ENCODE results near the gene TRPM2. TPM values are rescaled to one million over a fixed set of nuclear protein-coding genes. Genes with fewer than 3 reads are reported as not detected.

The TRPM2 gene
- total RNA-seq, 1 donor from 2014 or later = not detected

DNA sequence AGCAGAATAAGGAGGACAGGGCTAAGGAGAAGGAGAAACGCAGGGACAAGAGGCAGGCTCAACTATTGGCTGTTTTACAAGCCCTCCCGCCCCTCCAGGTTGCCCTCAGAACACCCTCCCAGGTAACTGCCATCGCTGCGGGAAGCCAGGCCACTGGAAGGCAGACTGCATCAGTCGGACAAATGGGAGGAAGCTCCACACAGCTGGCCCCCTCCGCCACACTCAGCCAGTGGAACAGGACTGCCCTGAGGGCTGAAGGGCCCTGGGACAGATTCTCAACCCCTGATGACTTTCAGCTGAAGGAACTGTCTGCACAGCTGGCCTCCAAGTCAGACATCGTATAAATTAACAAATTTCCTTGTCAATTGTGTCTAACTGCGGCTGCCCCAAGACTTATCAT, 123.7 kb downstream of the TRPM2 start:
- no peak for DNase-seq (ENCODE audit: low read depth)

- DNase-seq (ENCODE audit: low read depth) = no peak
Measured at GRCh38 chr21:44477712-44478111, 124.3 kb downstream of the TRPM2 start.

GRCh38 chr21:44478124-44478800, 124.8 kb downstream of the TRPM2 start:
- no peak for DNase-seq (ENCODE audit: low read depth)

DNA sequence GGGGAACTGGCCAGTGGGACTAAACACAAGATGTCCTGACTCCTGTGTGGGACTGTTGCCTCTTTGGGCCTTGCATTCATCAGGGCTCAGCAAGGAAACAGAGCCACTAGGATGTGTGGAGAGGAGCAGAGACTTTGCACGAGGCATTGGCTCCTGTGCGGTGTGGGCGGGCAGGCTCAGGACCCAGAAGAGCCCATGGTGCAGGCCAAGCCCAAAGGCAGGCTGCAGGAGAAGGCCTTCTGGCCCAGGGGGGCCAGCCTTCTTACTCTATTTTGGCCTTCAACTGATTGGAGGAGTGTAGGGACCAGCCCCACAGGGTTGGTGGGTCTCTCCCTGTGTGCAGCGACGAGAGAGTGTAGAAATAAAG, 125.4 kb downstream of the TRPM2 start:
- DNase-seq (ENCODE audit: low read depth) = no peak

DNA sequence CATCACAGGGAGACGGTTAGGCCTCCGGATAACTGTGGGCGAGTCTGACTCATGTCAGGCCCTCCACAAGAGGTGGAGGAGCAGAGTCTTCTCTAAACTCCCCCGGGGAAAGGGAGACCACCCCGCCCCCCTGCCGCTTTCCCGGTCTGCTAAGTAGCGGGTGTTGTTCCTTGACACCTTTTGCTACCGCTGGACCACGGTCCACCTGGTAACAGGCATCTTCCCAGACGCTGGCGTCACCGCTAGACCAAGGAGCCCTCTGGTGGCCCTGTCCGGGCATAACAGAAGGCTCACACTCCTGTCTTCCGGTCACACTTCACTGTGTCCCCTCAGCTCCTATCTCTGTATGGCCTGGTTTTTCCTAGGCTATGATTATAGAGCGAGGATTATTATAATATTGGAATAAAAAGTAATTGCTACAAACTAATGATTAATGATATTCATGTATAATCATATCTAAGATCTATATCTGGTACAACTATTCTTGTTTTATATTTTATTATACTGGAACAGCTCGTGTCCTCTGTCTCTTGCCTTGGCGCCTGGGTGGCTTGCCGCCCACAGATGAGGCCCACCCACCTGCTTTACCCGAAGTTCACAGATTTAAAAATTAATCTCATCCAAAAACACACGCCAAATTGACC, 126.3 kb downstream of the TRPM2 start:
- DNase-seq (ENCODE audit: low read depth) = peak; percentile 13

DNA sequence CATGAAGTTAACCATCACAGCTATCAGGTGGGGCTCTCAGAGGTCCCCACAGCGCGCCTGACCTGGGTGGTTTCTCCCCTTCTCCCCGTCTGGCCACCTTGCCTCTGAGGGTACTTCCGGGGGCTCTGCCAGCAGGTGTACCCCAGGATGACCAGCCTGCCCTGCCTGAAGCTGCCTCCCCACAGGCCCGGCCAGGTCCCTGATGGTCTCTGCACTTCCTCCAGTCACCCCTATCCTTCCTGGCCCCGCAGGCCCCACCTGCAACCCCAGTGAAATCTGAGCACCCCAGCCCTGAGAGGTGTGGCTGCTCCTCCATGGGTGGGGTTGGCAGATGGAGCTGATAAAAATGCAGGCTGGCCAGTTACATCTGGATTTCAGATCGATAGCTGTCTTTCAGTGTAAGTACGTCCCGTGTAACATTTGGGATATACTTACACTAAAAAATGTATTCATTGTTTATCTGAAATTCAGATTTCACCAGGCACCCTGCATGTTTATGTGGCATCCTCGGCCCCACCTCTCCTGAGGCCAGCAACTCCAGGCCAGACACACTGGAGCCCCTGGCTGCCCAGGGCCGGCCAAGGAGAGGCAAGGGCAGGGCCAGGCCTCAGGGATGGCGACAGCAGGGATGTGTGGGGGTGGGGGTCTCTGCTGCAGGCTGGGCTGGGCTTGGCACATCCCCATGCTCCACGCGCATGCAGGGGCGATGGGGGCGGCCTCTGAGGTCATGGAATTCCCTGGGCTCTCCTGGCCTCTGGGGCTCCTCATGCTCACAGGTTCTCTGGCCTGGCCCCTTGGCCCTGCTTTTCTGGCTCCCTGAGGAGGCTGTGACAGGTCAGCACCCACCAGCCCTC, 127.0 kb downstream of the TRPM2 start:
- no peak for DNase-seq (ENCODE audit: low read depth)

DNA sequence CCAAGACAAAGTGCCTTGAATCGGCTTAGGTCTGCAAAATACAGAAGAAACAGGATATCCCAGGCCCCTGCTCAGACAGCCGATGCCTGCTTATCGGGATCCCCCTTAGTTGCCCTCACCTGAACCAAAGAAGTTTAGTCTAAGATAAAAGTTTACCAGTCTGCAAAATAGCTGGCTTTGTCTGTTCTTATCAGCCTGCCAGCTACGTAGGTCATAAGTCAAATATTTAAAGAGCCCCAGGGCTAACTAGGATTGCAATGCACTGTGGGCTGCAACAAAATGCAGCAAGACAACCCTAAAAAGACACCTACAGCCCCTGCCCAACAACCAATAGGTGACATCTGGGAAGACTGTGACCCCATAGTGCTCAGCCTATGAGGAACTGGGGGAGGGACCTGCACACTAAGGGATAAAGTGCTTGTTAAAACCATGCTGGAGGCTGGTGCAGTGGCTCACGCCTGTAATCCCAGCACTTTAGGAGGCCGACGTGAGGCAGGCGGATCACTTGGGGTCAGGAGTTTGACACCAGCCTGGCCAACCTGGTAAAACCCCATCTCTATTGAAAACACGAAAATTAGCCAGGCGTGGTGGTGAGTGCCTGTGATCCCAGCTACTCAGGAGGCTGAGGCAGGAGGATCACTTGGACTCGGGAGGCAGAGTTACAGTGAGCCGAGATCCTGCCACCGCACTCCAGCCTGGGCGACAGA, 129.3 kb downstream of the TRPM2 start:
- DNase-seq (ENCODE audit: low read depth) = no peak

DNA sequence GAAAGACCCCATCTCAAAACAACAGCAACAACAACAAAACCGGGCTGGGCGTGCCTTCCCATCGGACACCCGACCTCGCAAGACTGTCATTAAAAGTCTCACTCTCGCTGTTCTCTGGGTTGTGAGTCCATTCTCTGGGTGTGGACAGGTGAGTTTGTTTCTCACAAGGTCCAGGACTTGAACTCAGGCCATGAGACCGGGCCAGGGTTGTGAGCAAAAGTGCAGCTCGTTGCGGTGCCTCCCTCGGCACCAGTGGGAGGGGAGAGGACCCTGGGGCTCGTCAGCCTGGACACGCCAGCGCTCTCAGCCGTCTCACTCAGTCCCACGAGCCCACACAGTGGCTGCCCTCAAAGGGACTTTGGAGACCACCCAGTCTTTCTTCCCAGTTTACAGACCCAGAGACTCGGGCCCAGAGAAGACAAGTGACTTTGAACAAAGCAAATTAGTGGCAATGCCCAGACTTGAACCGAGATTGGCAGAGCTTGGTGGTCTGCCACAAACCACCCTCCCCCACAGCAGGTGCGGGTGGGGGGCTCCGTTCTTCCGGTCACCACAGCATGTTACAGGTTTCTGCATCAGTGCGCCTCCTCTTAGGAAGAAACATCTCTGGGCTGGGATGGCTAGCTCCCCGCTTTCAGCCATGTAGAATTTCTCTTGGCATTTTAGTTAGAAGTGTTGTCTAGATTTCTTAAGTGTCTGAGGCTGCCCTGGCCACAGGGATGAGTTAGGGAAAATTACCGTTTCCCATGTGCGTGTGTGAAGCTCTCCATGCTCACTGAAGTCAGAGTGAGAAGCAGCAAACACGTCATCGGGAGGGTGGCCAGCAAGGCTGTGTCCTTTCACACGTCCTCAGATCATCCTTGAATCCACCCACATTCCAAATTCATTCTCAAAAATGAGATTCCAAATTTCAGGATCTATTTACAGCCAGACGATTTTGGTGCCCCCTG, 130.1 kb downstream of the TRPM2 start:
- no peak for DNase-seq (ENCODE audit: low read depth)

GRCh38 chr21:44484498-44485253, 131.3 kb downstream of the TRPM2 start:
- DNase-seq (ENCODE audit: low read depth) = no peak

DNA sequence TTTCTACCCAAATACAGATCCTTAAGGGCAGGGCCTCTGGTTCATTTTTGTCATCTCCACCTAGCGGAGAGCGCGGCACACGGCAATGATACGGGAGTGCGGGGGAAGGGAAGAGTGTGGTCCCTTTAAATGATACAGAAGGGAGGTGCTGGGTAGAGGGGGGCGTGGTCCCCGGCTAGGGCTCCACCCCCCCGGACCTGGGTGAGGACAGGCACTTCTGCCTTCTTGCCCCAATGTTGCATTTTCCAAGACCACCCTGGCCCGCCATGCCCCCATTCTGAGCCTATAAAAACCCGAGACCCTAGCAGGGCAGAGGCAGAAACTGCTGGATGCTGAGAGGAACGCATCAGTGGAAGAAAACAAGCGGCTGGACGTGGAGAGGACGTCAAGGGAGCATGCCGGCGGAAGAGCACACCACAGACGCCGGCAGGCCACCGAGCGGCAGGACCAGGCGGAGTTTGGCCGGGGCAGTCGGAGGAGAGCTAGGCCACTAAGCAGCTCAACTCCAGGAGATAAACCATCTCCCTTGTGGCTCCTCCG, 131.9 kb downstream of the TRPM2 start:
- no peak for DNase-seq (ENCODE audit: low read depth)

DNA sequence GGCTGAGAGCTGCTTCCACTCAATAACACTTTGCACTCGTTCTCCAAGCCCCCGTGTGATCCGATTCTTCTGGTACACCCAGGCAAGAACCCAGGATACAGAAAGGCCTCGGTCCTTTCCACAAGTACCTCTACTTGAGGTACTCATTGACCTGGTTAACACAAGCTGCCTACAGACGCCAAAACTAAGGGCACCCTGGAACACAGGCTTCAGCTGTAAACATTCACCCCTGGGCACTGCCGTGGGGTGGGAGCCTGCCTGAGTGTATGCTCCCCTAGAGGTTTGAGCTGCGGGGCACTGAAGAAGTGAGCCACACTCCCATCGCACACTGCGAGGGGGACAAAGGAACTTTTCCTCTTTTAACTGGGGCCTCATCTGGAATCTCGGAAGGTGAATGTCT, 132.4 kb downstream of the TRPM2 start:
- no peak for DNase-seq (ENCODE audit: low read depth)

DNA sequence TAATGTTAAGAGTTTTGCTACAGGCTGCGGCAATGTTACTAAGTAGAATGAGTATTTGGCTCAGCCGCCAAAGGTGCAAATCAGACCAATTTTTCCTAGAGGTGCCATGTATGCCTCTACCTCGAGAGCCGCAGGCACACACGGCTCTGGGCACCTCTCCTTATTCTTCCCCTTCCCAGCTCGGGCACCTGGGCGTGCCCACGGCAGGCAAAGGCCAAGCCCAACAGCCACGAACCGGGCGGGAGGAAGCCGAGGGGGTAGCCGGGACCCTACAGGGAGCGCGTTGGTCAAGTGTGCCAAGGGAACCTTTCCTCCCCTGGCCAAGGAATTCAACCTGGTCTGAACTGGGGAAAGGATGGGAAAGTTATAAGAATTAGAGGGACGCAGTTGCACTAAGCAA, 132.9 kb downstream of the TRPM2 start:
- no peak for DNase-seq (ENCODE audit: low read depth)

GRCh38 chr21:44487831-44488230, 134.4 kb downstream of the TRPM2 start:
- no peak for DNase-seq (ENCODE audit: low read depth)

DNA sequence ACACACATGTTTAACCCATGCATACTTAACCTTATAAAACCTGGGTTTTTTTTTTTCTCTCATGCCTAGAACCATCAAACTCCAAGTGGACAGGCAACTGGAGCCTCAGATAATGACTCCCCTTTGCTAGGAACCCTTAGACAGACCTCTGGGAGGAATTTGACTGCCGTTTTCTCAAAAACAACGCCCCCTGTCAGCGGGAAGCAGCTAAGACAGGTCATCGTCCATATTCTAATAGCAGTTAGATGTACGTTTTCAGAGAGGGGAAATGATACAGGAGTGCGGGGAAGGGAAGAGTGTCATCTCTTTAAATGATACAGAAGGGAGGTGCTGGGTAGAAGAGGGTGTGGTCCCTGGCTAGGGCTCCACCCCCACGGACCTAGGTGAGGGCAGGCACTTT, 136.5 kb downstream of the TRPM2 start:
- DNase-seq (ENCODE audit: low read depth) = no peak

DNA sequence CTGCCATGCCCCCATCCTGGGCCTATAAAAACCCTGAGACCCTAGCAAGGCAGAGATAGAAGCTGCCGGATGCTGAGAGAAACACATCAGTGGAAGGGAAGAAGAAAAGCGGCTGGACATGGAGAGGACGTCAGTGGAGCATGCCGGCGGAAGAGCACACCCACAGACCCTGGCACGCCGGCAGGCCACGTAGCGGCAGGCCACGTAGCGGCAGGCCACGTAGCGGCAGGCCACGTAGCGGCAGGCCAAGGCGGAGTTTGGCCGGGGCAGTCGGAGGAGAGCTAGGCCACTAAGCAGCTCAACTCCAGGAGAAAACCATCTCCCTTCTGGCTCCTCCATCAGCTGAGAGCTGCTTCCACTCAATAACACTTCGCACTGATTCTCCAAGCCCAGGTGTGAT, 137.0 kb downstream of the TRPM2 start:
- no peak for DNase-seq (ENCODE audit: low read depth)

- no peak for DNase-seq (ENCODE audit: low read depth)
Measured at GRCh38 chr21:44490816-44491215, 137.4 kb downstream of the TRPM2 start.
